ENCODE results near the gene GPR39.

DNA sequence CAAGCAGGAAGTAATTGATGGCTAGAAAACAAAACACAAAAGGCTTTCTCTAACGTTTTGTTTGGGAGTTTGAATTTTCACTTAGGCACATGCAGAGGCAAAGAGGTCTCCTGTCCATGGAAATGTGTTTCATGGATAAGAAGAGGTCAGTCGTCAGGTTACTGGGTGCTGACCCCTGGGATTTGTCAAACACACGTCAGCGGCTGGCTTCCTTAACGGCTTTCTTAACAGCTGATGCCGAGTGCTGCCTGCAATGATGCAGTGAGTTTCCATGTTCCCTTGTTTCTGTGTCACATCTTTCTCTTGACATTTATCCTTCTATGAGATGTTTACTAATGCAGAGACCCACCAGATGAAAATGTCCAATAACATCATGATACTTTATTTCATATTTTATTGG, 31.7 kb downstream of the GPR39 start:
- TF ChIP-seq POLR2A (IDR thresholded peaks at IDR 0.05), result no peak
- TF ChIP-seq, protein P1, sequence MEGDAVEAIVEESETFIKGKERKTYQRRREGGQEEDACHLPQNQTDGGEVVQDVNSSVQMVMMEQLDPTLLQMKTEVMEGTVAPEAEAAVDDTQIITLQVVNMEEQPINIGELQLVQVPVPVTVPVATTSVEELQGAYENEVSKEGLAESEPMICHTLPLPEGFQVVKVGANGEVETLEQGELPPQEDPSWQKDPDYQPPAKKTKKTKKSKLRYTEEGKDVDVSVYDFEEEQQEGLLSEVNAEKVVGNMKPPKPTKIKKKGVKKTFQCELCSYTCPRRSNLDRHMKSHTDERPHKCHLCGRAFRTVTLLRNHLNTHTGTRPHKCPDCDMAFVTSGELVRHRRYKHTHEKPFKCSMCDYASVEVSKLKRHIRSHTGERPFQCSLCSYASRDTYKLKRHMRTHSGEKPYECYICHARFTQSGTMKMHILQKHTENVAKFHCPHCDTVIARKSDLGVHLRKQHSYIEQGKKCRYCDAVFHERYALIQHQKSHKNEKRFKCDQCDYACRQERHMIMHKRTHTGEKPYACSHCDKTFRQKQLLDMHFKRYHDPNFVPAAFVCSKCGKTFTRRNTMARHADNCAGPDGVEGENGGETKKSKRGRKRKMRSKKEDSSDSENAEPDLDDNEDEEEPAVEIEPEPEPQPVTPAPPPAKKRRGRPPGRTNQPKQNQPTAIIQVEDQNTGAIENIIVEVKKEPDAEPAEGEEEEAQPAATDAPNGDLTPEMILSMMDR (IDR thresholded peaks at IDR 0.05), result no peak

Data from body of pancreas (tissue), 4 donors.